ENCODE data around the gene SYNGR1. TPM values are rescaled to one million over a fixed set of nuclear protein-coding genes. Genes with fewer than 3 reads are reported as not detected.
"Not testable (repeated sequence)": the region's sequence is repeated elsewhere in the genome, so short reads cannot be mapped to it uniquely, and the experiment has no call there.

Gene SYNGR1
- total RNA-seq, 1 experiment from 2014 or later: 12.8 TPM

GRCh38 chr22:39350757-39351688, 1.2 kb downstream of the SYNGR1 start:
- no peak for DNase-seq (ENCODE audit: low read depth)

DNA sequence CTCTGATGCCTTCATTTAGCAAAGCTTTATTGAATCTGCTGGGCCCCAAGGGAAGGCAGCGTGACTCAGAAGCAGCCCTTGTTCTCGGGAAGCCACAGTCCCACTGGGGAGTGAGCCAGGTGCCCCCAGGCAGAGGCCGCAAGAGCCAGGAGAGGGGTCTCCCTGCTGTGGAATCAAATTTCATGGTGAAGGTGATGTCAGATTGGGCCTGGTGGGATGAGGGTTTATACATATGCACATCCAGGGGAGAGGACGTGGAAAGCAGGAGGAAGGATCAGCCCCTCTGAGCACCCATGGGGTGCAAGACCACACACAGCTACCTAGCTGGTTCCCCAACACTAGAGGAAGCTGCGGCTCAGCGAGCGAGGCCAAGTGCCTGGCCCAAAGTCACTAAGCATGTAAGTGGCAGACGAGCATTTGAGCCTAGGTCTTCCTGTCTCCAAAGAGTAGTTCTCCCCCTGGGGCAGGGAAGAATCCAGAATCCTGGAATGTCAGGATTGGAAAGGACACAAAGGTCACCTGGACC, 2.0 kb downstream of the SYNGR1 start:
- peak; percentile 38 for DNase-seq (ENCODE audit: low read depth)

- no peak for DNase-seq (ENCODE audit: low read depth)
Measured at GRCh38 chr22:39352306-39352891, 2.6 kb downstream of the SYNGR1 start.

- DNase-seq (ENCODE audit: low read depth): no peak
Measured at GRCh38 chr22:39353346-39353745, 3.6 kb downstream of the SYNGR1 start.

DNA sequence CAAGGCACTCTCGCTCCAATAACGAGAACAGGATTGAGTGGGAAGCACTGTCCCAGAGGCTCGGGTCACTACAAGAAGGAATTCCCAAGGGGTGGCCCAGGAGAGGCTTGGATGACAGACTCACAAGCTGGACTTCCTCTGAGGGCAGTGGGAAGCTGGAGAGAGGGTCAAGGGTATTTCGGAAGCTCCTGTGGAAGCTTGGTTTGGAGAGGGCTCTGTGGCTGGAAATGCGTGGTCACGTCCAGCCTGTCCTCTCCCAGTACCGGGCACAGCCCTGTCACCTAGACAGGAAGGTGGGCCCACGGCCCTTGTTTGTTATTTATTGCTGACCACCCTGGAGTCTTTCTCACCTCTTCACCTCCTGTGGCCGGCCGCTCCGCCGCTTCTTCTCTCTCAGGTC, 5.3 kb downstream of the SYNGR1 start:
- DNase-seq (ENCODE audit: low read depth): no peak

DNA sequence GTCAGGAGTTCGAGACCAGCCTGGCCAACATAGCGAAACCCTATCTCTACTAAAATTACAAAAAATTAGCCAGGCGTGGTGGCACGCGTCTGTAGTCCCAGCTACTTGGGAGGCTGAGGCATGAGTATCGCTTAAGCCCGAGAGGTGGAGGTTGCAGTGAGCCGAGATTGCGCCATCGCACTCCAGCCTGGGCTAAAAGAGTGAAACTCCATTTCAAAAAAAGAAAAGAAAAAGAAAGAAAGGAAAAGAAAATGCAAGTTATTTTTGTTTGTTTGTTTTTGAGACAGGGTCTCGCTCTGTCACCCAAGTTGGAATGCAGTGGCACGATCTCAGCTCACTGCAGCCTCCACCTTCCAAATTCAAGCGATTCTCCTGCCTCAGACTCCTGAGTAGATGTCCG, 6.0 kb downstream of the SYNGR1 start:
- DNase-seq (ENCODE audit: low read depth): not testable (repeated sequence)

- DNase-seq (ENCODE audit: low read depth): no peak
Measured at GRCh38 chr22:39356464-39356863, 6.7 kb downstream of the SYNGR1 start.

DNA sequence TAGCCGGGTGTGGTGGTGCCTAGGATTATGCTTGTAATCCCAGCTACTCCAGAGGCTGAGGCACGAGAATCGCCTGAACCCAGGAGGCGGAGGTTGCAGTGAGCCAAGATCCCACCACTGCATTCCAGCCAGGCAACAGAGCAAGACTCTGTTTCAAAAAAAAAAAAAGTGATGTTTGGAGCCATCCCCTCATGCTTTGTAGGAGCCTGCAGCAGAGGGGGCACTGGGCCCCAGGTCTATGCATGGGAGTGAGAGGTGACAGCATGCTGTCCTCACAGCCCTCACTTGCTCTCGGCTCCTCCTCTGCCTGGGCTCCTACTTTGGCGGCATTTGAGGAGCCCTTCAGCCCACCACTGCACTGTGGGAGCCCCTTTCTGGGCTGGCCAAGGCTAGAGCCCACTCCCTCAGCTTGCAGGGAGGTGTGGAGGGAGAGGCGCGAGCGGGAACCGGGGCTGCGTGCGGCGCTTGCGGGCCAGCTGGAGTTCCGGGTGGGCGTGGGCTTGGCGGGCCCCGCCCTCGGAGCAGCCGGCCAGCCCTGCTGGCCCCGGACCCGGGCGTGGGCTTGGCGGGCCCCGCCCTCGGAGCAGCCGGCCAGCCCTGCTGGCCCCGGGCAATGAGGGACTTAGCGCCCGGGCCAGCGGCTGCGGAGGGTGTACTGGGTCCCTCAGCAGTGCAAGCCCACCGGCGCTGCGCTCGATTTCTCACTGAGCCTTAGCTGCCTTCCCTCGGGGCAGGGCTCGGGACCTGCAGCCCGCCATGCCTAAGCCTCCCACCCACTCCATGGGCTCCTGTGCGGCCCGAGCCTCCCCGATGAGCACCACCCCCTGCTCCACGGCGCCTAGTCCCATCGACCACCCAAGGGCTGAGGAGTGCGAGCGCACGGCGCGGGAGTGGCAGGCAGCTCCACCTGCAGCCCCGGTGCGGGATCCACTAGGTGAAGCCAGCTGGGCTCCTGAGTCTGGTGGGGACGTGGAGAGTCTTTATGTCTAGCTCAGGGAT, 7.6 kb downstream of the SYNGR1 start:
- not testable (repeated sequence) for DNase-seq (ENCODE audit: low read depth)

- not testable (repeated sequence) for DNase-seq (ENCODE audit: low read depth)
Measured at GRCh38 chr22:39358197-39358596, 8.4 kb downstream of the SYNGR1 start.

- no peak for DNase-seq (ENCODE audit: low read depth)
Measured at GRCh38 chr22:39359659-39360195, 9.9 kb downstream of the SYNGR1 start.

GRCh38 chr22:39360242-39360641, 10.5 kb downstream of the SYNGR1 start:
- DNase-seq (ENCODE audit: low read depth): no peak

DNA sequence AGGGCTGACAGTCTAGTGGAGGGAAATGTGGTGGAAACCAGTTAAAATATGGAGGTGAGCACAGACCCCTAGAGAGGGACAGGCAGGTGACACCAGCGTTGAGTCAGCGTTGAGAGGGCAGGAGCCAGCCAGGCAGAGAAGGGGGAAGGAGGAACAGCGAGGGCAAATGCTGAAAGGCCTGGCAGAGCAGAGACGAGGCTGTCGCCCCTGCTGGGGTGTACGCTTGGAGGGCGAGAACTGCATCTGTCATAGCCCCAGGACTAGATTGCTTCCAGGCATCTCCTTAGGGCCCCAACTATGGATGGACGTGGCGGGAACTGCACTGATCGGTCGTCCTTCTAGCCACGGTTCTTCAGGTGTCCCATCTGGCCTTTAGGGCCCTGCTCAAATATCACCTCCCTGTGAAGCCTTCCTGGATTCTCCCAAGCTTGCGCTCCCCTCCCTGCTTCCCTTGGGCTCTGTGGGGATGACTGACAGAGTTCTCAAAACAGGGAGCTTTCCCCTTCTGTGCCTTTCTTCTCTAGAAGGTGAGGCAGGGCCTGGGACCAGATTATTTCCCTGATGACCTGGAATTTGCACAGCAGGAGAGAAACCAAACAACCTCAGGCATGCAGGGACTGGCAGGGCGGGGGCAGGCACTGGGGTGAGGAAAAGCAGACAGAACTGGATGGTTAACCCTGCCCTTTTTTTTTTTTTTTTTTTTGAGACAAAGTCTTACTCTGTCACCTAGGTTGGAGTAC, 11.1 kb downstream of the SYNGR1 start:
- no peak for DNase-seq (ENCODE audit: low read depth)

GRCh38 chr22:39361496-39361895, 11.7 kb downstream of the SYNGR1 start:
- DNase-seq (ENCODE audit: low read depth): no peak

GRCh38 chr22:39362271-39362670, 12.5 kb downstream of the SYNGR1 start:
- DNase-seq (ENCODE audit: low read depth): no peak

GRCh38 chr22:39362932-39363331, 13.1 kb downstream of the SYNGR1 start:
- no peak for DNase-seq (ENCODE audit: low read depth)

- no peak for DNase-seq (ENCODE audit: low read depth)
Measured at GRCh38 chr22:39363751-39364515, 14.1 kb downstream of the SYNGR1 start.

- no peak for DNase-seq (ENCODE audit: low read depth)
Measured at GRCh38 chr22:39364714-39365491, 15.1 kb downstream of the SYNGR1 start.

DNA sequence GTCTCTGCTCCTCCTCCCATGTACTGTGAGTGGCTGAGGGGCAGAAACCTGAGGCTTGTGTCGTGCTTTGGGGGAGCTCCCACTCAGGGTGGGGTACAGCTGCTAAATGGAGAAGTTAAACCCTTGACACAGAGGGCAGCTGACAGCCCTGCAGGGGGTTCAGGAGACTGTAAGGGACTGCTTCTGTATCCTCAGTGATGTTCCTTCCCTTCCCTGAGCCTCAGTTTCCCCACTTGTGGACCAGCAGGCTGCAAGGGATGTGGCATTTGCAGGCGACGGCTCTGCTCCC, 15.6 kb downstream of the SYNGR1 start:
- DNase-seq (ENCODE audit: low read depth): no peak

GRCh38 chr22:39367035-39367434, 17.2 kb downstream of the SYNGR1 start:
- no peak for DNase-seq (ENCODE audit: low read depth)
